SK-N-SH (cell line): ENCODE results near the gene TLE6. TPM values are rescaled to one million over a fixed set of nuclear protein-coding genes. Genes with fewer than 3 reads are reported as not detected.

Source experiments
- CTCF ChIA-PET: fragments of 300-600, 350-600 bp; formaldehyde crosslinking; extraction: SDS; loops from one replicate; lab custom pipeline; 2021; lab: Yijun Ruan, JAX
- POLR2A ChIA-PET: fragments of 350-600 bp; sonication (Branson Sonifier 250); formaldehyde crosslinking; extraction: SDS; loops from one replicate; lab custom pipeline; 2020; ENCODE audit warnings: antibody characterized with exemption, inconsistent platforms; lab: Yijun Ruan, JAX
- DNase-seq: peaks from one replicate; pipeline ENCODE4 v3.0.0; 2012
- H2AFZ ChIP-seq: fragments of 200-600 bp; sonication (generic); 2 replicates; pipeline ENCODE4 v1.8.1; 2016; ENCODE audit warnings: antibody characterized with exemption, mild to moderate bottlenecking, low read depth
- H3F3A ChIP-seq: fragments of 200-600 bp; sonication (generic); replicated peaks from 2 replicates; pipeline ENCODE3; 2016; ENCODE audit warnings: antibody characterized with exemption, mild to moderate bottlenecking; ENCODE audit not compliant: insufficient read depth
- H3K27ac ChIP-seq, 2 experiments: fragments of 200-500 bp in 1 of 2; fragments of 200-600 bp in 1 of 2; sonication (Bioruptor generic) in 1 of 2; sonication (generic), shearing (Covaris generic) in 1 of 2; 2 replicates each; pipeline versions ENCODE4 v1.5.1 to v1.6.1; 2014 to 2016; ENCODE audit warnings: low read depth in 2 of 2, inconsistent platforms in 1 of 2, low read length in 1 of 2, mild to moderate bottlenecking in 1 of 2, mixed read lengths in 1 of 2
- H3K27me3 ChIP-seq: fragments of 200-600 bp; sonication (generic), shearing (Covaris generic); 2 replicates; pipeline ENCODE4 v1.6.1; 2016; ENCODE audit warnings: mixed run types; ENCODE audit not compliant: insufficient read depth
- H3K36me3 ChIP-seq, 2 experiments: fragments of 200-500 bp in 1 of 2; fragments of 200-600 bp in 1 of 2; sonication (Bioruptor generic) in 1 of 2; sonication (generic) in 1 of 2; replicated peaks in 1 of 2; 2 replicates each; pipeline versions ENCODE3 to v1.5.1; 2014 to 2016; ENCODE audit warnings: low read length in 1 of 2, mild to moderate bottlenecking in 1 of 2; ENCODE audit not compliant: insufficient read depth in 2 of 2, control insufficient read depth in 1 of 2
- H3K4me1 ChIP-seq, 2 experiments: fragments of 200-500 bp in 1 of 2; fragments of 200-600 bp in 1 of 2; sonication (Bioruptor generic) in 1 of 2; sonication (generic), shearing (Covaris generic) in 1 of 2; 2 replicates each; pipeline versions ENCODE4 v1.5.1 to v1.6.1; 2014 to 2016; ENCODE audit warnings: low read depth in 1 of 2, low read length in 1 of 2, mixed run types in 1 of 2; ENCODE audit not compliant: insufficient read depth in 2 of 2, control insufficient read depth in 1 of 2
- H3K4me2 ChIP-seq: fragments of 200-600 bp; sonication (generic), shearing (Covaris generic); 2 replicates; pipeline ENCODE4 v1.6.1; 2017; ENCODE audit warnings: mixed run types
- H3K4me3 ChIP-seq, 2 experiments: fragments of 200-500 bp in 1 of 2; fragments of 200-600 bp in 1 of 2; sonication (Bioruptor generic) in 1 of 2; sonication (generic), shearing (Covaris generic) in 1 of 2; 2 replicates each; pipeline versions ENCODE4 v1.5.1 to v1.8.1; 2014 to 2016; ENCODE audit warnings: low read depth in 2 of 2, inconsistent platforms in 1 of 2, low read length in 1 of 2, mild to moderate bottlenecking in 1 of 2, mixed read lengths in 1 of 2, moderate library complexity in 1 of 2
- H3K79me2 ChIP-seq: fragments of 200-600 bp; sonication (generic); 2 replicates; pipeline ENCODE4 v1.8.1; 2017; ENCODE audit warnings: mild to moderate bottlenecking; ENCODE audit not compliant: insufficient read depth
- H3K9ac ChIP-seq: fragments of 200-600 bp; sonication (generic); 2 replicates; pipeline ENCODE4 v1.6.1; 2017; ENCODE audit warnings: mixed run types
- H3K9me2 ChIP-seq: fragments of 200-600 bp; sonication (generic); 2 replicates; pipeline ENCODE4 v1.6.1; 2017; ENCODE audit warnings: mixed run types
- H3K9me3 ChIP-seq: fragments of 200-600 bp; sonication (generic); 2 replicates; pipeline ENCODE4 v1.6.1; 2017; ENCODE audit warnings: mixed run types, mild to moderate bottlenecking, moderate library complexity
- H4K20me1 ChIP-seq: fragments of 200-600 bp; sonication (generic); 2 replicates; pipeline ENCODE4 v1.6.1; 2017; ENCODE audit warnings: mild to moderate bottlenecking, mixed run types; ENCODE audit not compliant: insufficient read depth
- CTCF ChIP-seq: fragments of 200-600 bp; sonication (generic); IDR thresholded peaks from 2 replicates; pipeline ENCODE4 v1.6.1; 2017; ENCODE audit warnings: antibody characterized with exemption, mild to moderate bottlenecking, moderate library complexity
- ELF1 ChIP-seq: IDR thresholded peaks from 2 replicates; pipeline ENCODE4 v1.4.0; 2012
- EP300 ChIP-seq, 2 experiments: IDR thresholded peaks; 2 replicates each; pipeline versions ENCODE4 v1.4.0 to v1.6.1; 2012; ENCODE audit warnings: borderline replicate concordance in 1 of 2, low read depth in 1 of 2, low read length in 1 of 2
- EZH2phosphoT487 ChIP-seq: fragments of 200-600 bp; sonication (generic); IDR thresholded peaks from 2 replicates; pipeline ENCODE4 v1.6.1; 2017; ENCODE audit warnings: low read depth, mixed run types, mild to moderate bottlenecking, antibody characterized with exemption, moderate library complexity, borderline replicate concordance
- GATA2 ChIP-seq: sonication (generic); formaldehyde crosslinking; IDR thresholded peaks from 2 replicates; pipeline ENCODE4 v1.5.0; 2020; ENCODE audit warnings: mild to moderate bottlenecking, missing genetic modification reagents
- IRF3 ChIP-seq: fragments of 150-350 bp; IDR thresholded peaks from 2 replicates; pipeline ENCODE4 v1.6.1; 2016; ENCODE audit warnings: mild to moderate bottlenecking, low read depth, low read length
- JUND ChIP-seq: IDR thresholded peaks from 2 replicates; pipeline ENCODE4 v1.4.0; 2012
- MEF2A ChIP-seq: IDR thresholded peaks from 2 replicates; pipeline ENCODE4 v1.4.0; 2012; ENCODE audit warnings: low read depth, borderline replicate concordance
- MXI1 ChIP-seq: IDR thresholded peaks from 2 replicates; pipeline ENCODE4 v1.6.1; 2012; ENCODE audit warnings: mild to moderate bottlenecking, low read depth, low read length, improper control_type of control experiment
- NFIC ChIP-seq: IDR thresholded peaks from 2 replicates; pipeline ENCODE4 v1.4.0; 2012; ENCODE audit warnings: borderline replicate concordance
- NRF1 ChIP-seq: IDR thresholded peaks from 2 replicates; pipeline ENCODE4 v1.6.1; 2012; ENCODE audit warnings: low read depth, mild to moderate bottlenecking, low read length
- RCOR1 ChIP-seq: fragments of 150-350 bp; IDR thresholded peaks from 2 replicates; pipeline ENCODE4 v1.6.1; 2017; ENCODE audit warnings: antibody characterized with exemption, low read length
- RFX5 ChIP-seq: IDR thresholded peaks from 2 replicates; pipeline ENCODE4 v1.6.1; 2012; ENCODE audit warnings: mild to moderate bottlenecking, improper control_type of control experiment, low read length
- RXRA ChIP-seq: IDR thresholded peaks from 2 replicates; pipeline ENCODE4 v1.4.0; 2012; ENCODE audit warnings: low read depth, mild to moderate bottlenecking, borderline replicate concordance
- SIN3A ChIP-seq: IDR thresholded peaks from 2 replicates; pipeline ENCODE4 v1.6.1; 2012; ENCODE audit warnings: low read depth, mild to moderate bottlenecking, low read length, moderate library complexity, borderline replicate concordance
- SMC3 ChIP-seq: IDR thresholded peaks from 2 replicates; pipeline ENCODE4 v1.6.1; 2012; ENCODE audit warnings: low read depth, low read length, improper control_type of control experiment
- TAF1 ChIP-seq: IDR thresholded peaks from 2 replicates; pipeline ENCODE4 v1.6.1; 2012; ENCODE audit warnings: low read depth, mild to moderate bottlenecking, low read length, moderate library complexity, borderline replicate concordance
- TCF12 ChIP-seq: IDR thresholded peaks from 2 replicates; pipeline ENCODE4 v1.4.0; 2012
- USF1 ChIP-seq: IDR thresholded peaks from 2 replicates; pipeline ENCODE4 v1.4.0; 2012; ENCODE audit warnings: low read depth, borderline replicate concordance
- USF2 ChIP-seq: fragments of 150-350 bp; IDR thresholded peaks from 2 replicates; pipeline ENCODE4 v1.6.1; 2017; ENCODE audit warnings: antibody characterized with exemption, low read length, low read depth, borderline replicate concordance
- YY1 ChIP-seq: IDR thresholded peaks from 2 replicates; pipeline ENCODE4 v1.4.0; 2012; ENCODE audit warnings: low read depth, mild to moderate bottlenecking
- WGBS: methylation state at CpG from one replicate; pipeline ENCODE4 v1.1.6; 2017; ENCODE audit warnings: low lambda C conversion rate; 5-methylcytosine and 5-hydroxymethylcytosine counted together
- polyA plus RNA-seq, 3 experiments: library from polyadenylated mRNA; depleted of rRNA; stranded (reverse); fragments of >200 nt; gene quantifications; 2 replicates each; pipeline ENCODE4 v1.2.3, GENCODE V29; 2012

TLE6 gene
- polyA plus RNA-seq, 1 of the 3 experiments (the other 2 are of a cell fraction) = 3.3 TPM

GRCh38 chr19:2978772-2979171 is 1.4 kb downstream of the TLE6 start (continued):
- TF ChIP-seq TAF1 = no peak
- no peak for TF ChIP-seq NFIC

GRCh38 chr19:2981898-2982297 is 4.5 kb downstream of the TLE6 start:
- Histone ChIP-seq H3K9ac (no peak overlapping the region), H3K27ac (no peak overlapping the region), H3K9me2 (no peaks in the 10 kb centered on the region), H3K9me3 (no peaks in the 10 kb centered on the region), H2AFZ (no peak overlapping the region), H3K4me3 (no peak overlapping the region), H3K4me1 (peaks cover 13 to 20% of the 10 kb centered on the region in 2 experiments; a peak in 3 of 4 replicates), H3K79me2 (no peaks in the 10 kb centered on the region), H4K20me1 (no peaks in the 10 kb centered on the region), H3K27me3 (no peaks in the 10 kb centered on the region), H3K36me3 (no peaks in the 10 kb centered on the region), H3F3A (peaks cover 16% of the 10 kb centered on the region), H3K4me2 (no peak overlapping the region)
- 82% methylated on average over 4 of the region's 5 CpGs for whole genome bisulfite sequencing
- ChIA-PET CTCF (interaction anchor here (1.0 to 2.8 kb wide), 3 partner anchors 19 to 127 kb away, joined by 3 to 8 read pairs (median 4); no protein-coding TSS in a partner anchor), POLR2A (interaction anchor here (1.2 to 3.5 kb wide), 2 partner anchors 54 to 80 kb away, joined by 3 to 21 read pairs; partner anchors contain the start of gene TLE5)
- TF ChIP-seq IRF3 = no peak
- TF ChIP-seq NRF1 = no peak
- no peak for TF ChIP-seq RXRA
- TF ChIP-seq JUND = no peak
- no peak for TF ChIP-seq TAF1
- no peak for TF ChIP-seq SMC3
- no peak for TF ChIP-seq MEF2A
- no peak for TF ChIP-seq USF1
- TF ChIP-seq SIN3A = no peak
- no peak for TF ChIP-seq RCOR1
- no peak for TF ChIP-seq USF2
- TF ChIP-seq ELF1 = no peak
- no peak for TF ChIP-seq RFX5
- no peak for DNase-seq

GRCh38 chr19:2982561-2982960 is 5.2 kb downstream of the TLE6 start:
- ChIA-PET POLR2A (interaction anchor here (0.6 to 3.5 kb wide), 4 partner anchors 12 to 80 kb away, joined by 3 to 21 read pairs (median 4); partner anchors contain the start of gene TLE5), CTCF (interaction anchor here (0.6 to 2.8 kb wide), 8 partner anchors 9 to 1746 kb away, joined by 3 to 8 read pairs (median 4); no protein-coding TSS in a partner anchor)
- Histone ChIP-seq H3K4me1 (peaks cover 13 to 25% of the 10 kb centered on the region in 2 experiments; a peak in 3 of 4 replicates), H2AFZ (no peak overlapping the region; the same call in 1 of the 2 replicates), H3K36me3 (no peaks in the 10 kb centered on the region), H3K27ac (peak overlapping the region; percentile 41 to 53; a peak in 3 of 4 replicates), H3K79me2 (no peaks in the 10 kb centered on the region), H3K4me3 (no peak overlapping the region), H3K27me3 (no peaks in the 10 kb centered on the region), H3K9me3 (no peaks in the 10 kb centered on the region), H3K4me2 (peak overlapping the region; percentile 75; the same call in 1 of the 2 replicates), H4K20me1 (no peaks in the 10 kb centered on the region), H3F3A (peaks cover 16% of the 10 kb centered on the region), H3K9ac (no peak overlapping the region), H3K9me2 (no peaks in the 10 kb centered on the region)
- no peak for DNase-seq
- 37% methylated on average over 8 of the region's 8 CpGs for WGBS
- no peak for TF ChIP-seq CTCF
- TF ChIP-seq YY1 = no peak
- TF ChIP-seq TCF12 = no peak
- no peak for TF ChIP-seq EZH2phosphoT487
- no peak for TF ChIP-seq IRF3
- no peak for TF ChIP-seq GATA2 (CRISPR knock-in tag)
- no peak for TF ChIP-seq RXRA
- no peak for TF ChIP-seq EP300 (IDR thresholded peaks at IDR 0.05; ENCODE audit: borderline replicate concordance in 1 of 2, low read depth in 1 of 2, low read length in 1 of 2)
- no peak for TF ChIP-seq MXI1
- no peak for TF ChIP-seq NFIC
